Upper lobe of left lung (tissue), 4 donors: ENCODE results near the gene S100A8.

Experiments used
- EP300 ChIP-seq, 4 donors: sonication (generic); formaldehyde crosslinking; IDR thresholded peaks; one replicate each; pipeline ENCODE4 v1.5.1; 2017; ENCODE audit warnings: antibody characterized with exemption in 4 of 4, control low read depth in 2 of 4
- POLR2A ChIP-seq, 4 donors: fragments of 450-650 bp; IDR thresholded peaks; one replicate each; pipeline ENCODE4 v1.5.1; 2016 to 2017; ENCODE audit warnings: antibody characterized with exemption in 4 of 4, mild to moderate bottlenecking in 2 of 4
- TF ChIP-seq, protein P1 (sequence below), 6 experiments: fragments of 450-650 bp in 4 of 6; fragments of 200-600 bp in 2 of 6; sonication (generic) in 2 of 6; IDR thresholded peaks; one replicate each; pipeline ENCODE4 v1.5.1; 2016 to 2019; ENCODE audit warnings: antibody characterized with exemption in 6 of 6

DNA sequence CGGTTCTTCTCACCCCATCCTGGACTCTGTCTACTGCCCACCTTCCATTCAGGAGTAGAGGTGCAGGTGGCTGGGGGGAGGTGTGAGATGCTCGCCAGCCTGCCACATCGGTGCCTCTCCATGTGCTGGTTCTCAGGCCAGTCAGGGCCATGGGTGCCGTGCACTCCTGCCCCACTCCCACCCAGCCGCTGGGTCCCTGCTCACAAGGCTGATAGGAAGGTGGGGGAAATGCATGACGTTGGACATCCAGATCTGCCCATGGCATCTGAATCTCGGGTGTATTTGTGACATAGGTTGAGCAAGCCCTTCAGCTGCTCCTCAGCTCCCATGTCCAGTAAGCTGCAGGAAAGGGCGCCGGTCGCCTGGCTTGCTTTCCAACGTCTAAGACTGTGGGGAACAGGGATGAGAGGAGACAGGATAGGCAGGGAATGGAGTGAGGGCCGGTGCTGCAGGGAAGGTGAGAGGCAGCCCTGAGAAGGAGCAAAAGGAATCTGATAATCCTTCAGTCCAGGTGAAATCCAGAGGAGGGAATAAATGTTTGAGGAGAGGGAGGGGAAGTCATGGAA is 37.3 kb upstream of the S100A8 start:
- TF ChIP-seq POLR2A (IDR thresholded peaks at IDR 0.05) (no peak), EP300 (IDR thresholded peaks at IDR 0.05) (no peak)
- TF ChIP-seq, protein P1, sequence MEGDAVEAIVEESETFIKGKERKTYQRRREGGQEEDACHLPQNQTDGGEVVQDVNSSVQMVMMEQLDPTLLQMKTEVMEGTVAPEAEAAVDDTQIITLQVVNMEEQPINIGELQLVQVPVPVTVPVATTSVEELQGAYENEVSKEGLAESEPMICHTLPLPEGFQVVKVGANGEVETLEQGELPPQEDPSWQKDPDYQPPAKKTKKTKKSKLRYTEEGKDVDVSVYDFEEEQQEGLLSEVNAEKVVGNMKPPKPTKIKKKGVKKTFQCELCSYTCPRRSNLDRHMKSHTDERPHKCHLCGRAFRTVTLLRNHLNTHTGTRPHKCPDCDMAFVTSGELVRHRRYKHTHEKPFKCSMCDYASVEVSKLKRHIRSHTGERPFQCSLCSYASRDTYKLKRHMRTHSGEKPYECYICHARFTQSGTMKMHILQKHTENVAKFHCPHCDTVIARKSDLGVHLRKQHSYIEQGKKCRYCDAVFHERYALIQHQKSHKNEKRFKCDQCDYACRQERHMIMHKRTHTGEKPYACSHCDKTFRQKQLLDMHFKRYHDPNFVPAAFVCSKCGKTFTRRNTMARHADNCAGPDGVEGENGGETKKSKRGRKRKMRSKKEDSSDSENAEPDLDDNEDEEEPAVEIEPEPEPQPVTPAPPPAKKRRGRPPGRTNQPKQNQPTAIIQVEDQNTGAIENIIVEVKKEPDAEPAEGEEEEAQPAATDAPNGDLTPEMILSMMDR (IDR thresholded peaks at IDR 0.05), result no peak
